Adrenal gland (tissue), 12 donors: ENCODE results near the gene KIRREL3. TPM values are rescaled to one million over a fixed set of nuclear protein-coding genes. Genes with fewer than 3 reads are reported as not detected.
"Not testable (repeated sequence)": the region's sequence is repeated elsewhere in the genome, so short reads cannot be mapped to it uniquely, and the experiment has no call there.

ENCODE experiments used
- DNase-seq, 7 donors: peaks; one replicate each; pipeline ENCODE4 v3.0.0-alpha.2; 2019 to 2020
- H3K27ac ChIP-seq, 5 donors: fragments of 200-600 bp; sonication (generic) in 4 of 5; 1 replicate in 3 of 5; 2 replicates in 2 of 5; pipeline versions ENCODE4 v1.5.1 to v1.8.0; 2016 to 2020; ENCODE audit warnings: mild to moderate bottlenecking in 1 of 5
- H3K27me3 ChIP-seq: fragments of 200-600 bp; 2 replicates; pipeline ENCODE4 v1.8.0; 2021
- H3K36me3 ChIP-seq, 2 donors: fragments of 200-600 bp; replicated peaks in 1 of 2; 1 replicate in 1 of 2; 2 replicates in 1 of 2; pipeline versions ENCODE4 v1.5.1 to v1.8.0; 2018 to 2022
- H3K4me1 ChIP-seq, 2 donors: fragments of 200-600 bp; replicated peaks in 1 of 2; 1 replicate in 1 of 2; 2 replicates in 1 of 2; pipeline versions ENCODE4 v1.5.1 to v1.8.0; 2018 to 2021
- H3K4me3 ChIP-seq, 4 donors: fragments of 200-600 bp; sonication (generic) in 3 of 4; one replicate each; pipeline ENCODE4 v1.5.1; 2016 to 2018
- H3K9me3 ChIP-seq, 3 donors: fragments of 200-600 bp; sonication (generic) in 1 of 3; replicated peaks in 1 of 3; 1 replicate in 2 of 3; 2 replicates in 1 of 3; pipeline versions ENCODE4 v1.5.1 to v1.8.0; 2016 to 2021
- POLR2A ChIP-seq, 2 donors: fragments of 450-650 bp; IDR thresholded peaks; one replicate each; pipeline ENCODE4 v1.6.1; 2017; ENCODE audit warnings: antibody characterized with exemption in 2 of 2, mild to moderate bottlenecking in 2 of 2, moderate library complexity in 1 of 2
- WGBS, 4 donors: extraction: QIAGEN DNeasy Blood & Tissue Kit in 2 of 4; methylation state at CpG; one replicate each; pipeline versions ENCODE4 v1.1.5 to v1.1.7; 2013 to 2017; 5-methylcytosine and 5-hydroxymethylcytosine counted together
- intact Hi-C, 2 donors: fragments of 100-400 bp; cut with DNase I; formaldehyde crosslinking; loops; one replicate each; pipeline versions ENCODE4 v1.14.1 to v1.15.0; 2022 to 2023
- polyA plus RNA-seq, 3 donors: library from polyadenylated mRNA; stranded (reverse); fragments of 200-250 nt in 2 of 3; fragments of 350-450 nt in 1 of 3; fragmentation: Illumina TruSeq in 1 of 3; extraction: RNeasy Lipid Tissue Mini Kit (QIAGEN cat#74804) in 1 of 3; gene quantifications; one replicate each; pipeline ENCODE4 v1.2.3, GENCODE V29; 2013 to 2014
- total RNA-seq, 9 donors: library from RNA; depleted of rRNA in 4 of 9; stranded (reverse); fragments of >200 nt in 4 of 9; fragments of 120-200 nt in 1 of 9; fragmentation: NEBNext Ultra II Directional in 1 of 9; extraction: Animal tissue kit (Norgen Biotek cat#: 25700) in 1 of 9; gene quantifications; one replicate each; pipeline versions ENCODE4 v1.1.0 to v1.2.4, GENCODE V29; 2013 to 2023
- TF ChIP-seq, protein P1 (sequence below), 6 experiments: fragments of 450-650 bp in 4 of 6; fragments of 200-600 bp in 2 of 6; sonication (generic) in 1 of 6; IDR thresholded peaks; 1 replicate in 5 of 6; 2 replicates in 1 of 6; pipeline versions ENCODE4 v1.5.1 to v1.8.0; 2016 to 2021; ENCODE audit warnings: antibody characterized with exemption in 6 of 6, mild to moderate bottlenecking in 2 of 6, moderate library complexity in 1 of 6
- donor health status: healthy with polysubstance abuse.
- donor health status: Bipolar disorder and iron deficiency.
- donor health status: DM: yes; HTN: yes; CAD: no.
- donor health status: DM: no; HTN: no; CAD: no.
- donor health status: DM: no; HTN: no; CAD: no.
- donor health status: DM: yes; HTN: yes; CAD: no.

The KIRREL3 gene
- total and polyA plus RNA-seq, 12 donors: 0.07 to 4.1 (median 0.64) TPM; not detected in 1

GRCh38 chr11:126385991-126386728, 614.4 kb downstream of the KIRREL3 start:
- 61 to 72% (median 64%) methylated on average over 7 to 8 of the region's 8 CpGs for WGBS, 4 donors
- Histone ChIP-seq H3K27me3 (no peaks in the 10 kb centered on the region), H3K27ac (peak overlapping the region in 2 of 5 donors; percentile 40 to 60), H3K4me3 (no peak overlapping the region), H3K4me1 (peaks cover 0 to 16% of the 10 kb centered on the region in 2 donors), H3K9me3 (no peaks in the 10 kb centered on the region), H3K36me3 (no peaks in the 10 kb centered on the region)
- intact Hi-C loops: no loop called here
- peak in 1 of 7 donors; percentile 13 for DNase-seq
- TF ChIP-seq, protein P1, sequence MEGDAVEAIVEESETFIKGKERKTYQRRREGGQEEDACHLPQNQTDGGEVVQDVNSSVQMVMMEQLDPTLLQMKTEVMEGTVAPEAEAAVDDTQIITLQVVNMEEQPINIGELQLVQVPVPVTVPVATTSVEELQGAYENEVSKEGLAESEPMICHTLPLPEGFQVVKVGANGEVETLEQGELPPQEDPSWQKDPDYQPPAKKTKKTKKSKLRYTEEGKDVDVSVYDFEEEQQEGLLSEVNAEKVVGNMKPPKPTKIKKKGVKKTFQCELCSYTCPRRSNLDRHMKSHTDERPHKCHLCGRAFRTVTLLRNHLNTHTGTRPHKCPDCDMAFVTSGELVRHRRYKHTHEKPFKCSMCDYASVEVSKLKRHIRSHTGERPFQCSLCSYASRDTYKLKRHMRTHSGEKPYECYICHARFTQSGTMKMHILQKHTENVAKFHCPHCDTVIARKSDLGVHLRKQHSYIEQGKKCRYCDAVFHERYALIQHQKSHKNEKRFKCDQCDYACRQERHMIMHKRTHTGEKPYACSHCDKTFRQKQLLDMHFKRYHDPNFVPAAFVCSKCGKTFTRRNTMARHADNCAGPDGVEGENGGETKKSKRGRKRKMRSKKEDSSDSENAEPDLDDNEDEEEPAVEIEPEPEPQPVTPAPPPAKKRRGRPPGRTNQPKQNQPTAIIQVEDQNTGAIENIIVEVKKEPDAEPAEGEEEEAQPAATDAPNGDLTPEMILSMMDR (IDR thresholded peaks at IDR 0.05): no peak

DNA sequence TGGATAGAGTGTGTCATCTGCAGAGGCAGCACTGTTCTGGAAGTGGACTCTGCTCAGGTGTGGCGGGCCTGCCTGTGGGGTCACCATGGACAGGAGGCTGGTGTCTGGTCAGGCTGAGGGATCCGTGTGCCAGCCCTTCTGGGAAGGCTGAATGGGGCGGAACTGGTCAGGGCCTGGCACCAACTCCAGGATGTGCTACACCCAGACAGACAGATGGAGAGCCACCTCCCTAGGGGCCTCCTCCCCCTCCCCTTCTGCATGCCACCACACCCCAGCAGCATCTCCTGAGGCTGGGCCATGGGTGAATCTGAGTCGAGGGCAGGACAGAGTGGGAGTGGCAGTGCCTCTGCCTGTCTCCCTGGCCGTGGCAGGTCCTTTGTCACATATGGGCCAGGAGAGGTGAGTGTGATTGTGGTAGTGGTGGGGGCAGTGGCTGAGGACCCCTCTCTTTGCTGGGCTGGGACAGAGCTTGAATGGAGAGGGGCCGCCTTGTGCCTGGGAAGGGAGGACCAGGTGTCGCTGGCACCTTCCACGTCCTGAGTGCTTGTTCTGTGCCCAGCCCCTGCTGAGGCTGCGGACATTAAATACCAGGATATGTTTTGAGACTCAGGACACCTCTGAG, 616.0 kb downstream of the KIRREL3 start:
- Histone ChIP-seq H3K36me3 (no peaks in the 10 kb centered on the region), H3K9me3 (no peaks in the 10 kb centered on the region), H3K4me1 (peaks cover 0 to 18% of the 10 kb centered on the region in 2 donors), H3K4me3 (no peak overlapping the region), H3K27me3 (no peaks in the 10 kb centered on the region), H3K27ac (peak overlapping the region in 1 of 5 donors; percentile 34)
- intact Hi-C loops: no loop called here
- TF ChIP-seq POLR2A (IDR thresholded peaks at IDR 0.05): no peak
- TF ChIP-seq, protein P1 (IDR thresholded peaks at IDR 0.05): no peak
- WGBS, 4 donors: 82 to 87% (median 86%) methylated on average over 4 to 9 of the region's 9 CpGs
- peak in 1 of 7 donors; percentile 19 for DNase-seq

DNA sequence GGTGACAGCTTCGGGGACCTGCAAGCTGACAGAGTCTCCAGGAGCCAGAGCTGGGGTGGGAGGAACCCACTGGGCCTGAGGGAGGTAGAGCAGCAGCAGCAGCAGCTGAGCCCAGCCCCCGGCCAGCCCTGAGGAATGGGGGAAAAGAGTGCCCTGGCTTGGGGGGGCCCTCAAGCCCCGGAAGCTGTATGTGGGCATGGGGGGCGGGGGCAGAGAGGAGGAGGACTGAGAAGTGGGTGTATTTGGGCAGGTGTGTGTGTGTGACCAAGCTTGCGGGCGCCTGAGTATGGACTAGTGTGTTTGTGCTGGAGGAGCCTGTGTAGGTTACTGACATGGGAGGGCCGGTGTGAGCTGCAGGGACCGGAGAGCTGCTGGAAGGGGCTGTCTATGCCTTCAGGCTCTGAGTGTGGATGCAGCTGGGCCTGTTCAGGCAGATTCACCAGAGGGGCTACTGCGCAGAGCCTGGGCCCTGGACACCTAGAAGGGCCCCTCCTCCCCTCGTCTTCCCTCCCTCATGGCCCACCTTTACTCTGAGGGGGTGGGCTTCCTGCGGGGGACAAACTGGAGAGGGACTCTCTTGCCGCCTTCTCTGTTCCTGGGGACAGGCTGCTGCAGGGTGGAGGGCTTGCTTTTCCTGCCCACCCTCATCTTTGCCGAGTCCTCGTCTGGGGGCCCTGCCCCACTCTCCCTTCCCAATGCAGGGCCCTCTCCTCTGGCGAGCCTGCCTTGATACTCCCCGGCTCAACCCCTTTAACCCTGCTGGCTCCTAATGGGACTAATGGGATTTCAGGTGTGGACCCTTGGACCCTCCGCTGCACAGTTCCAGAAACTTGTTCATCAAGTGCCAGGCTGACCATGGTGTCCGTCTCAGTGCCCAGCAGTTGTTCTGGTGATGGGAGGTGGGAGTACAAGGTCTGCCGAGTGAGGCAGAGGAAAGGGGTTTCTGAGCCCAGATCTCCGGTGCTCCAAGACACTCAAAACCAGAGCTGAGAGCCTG, 616.9 kb downstream of the KIRREL3 start:
- peaks cover 7 to 26% of the 10 kb centered on the region in 2 donors for H3K4me1 ChIP-seq
- H3K27ac ChIP-seq: peak overlapping the region in 3 of 5 donors; percentile 8 to 60 (median 50)
- WGBS, 4 donors: 80 to 85% (median 83%) methylated on average over 11 to 20 of the region's 20 CpGs
- H3K4me3 ChIP-seq: no peak overlapping the region
- no peaks in the 10 kb centered on the region for H3K27me3 ChIP-seq
- TF ChIP-seq POLR2A (IDR thresholded peaks at IDR 0.05): no peak
- TF ChIP-seq, protein P1 (IDR thresholded peaks at IDR 0.05): no peak
- H3K9me3 ChIP-seq: no peaks in the 10 kb centered on the region
- H3K36me3 ChIP-seq: no peaks in the 10 kb centered on the region
- intact Hi-C loops: no loop called here
- peak in 1 of 7 donors; percentile 22 for DNase-seq

GRCh38 chr11:126382641-126383040, 617.9 kb downstream of the KIRREL3 start:
- peak in 2 of 7 donors; percentile 54 to 61 for DNase-seq
- 49 to 82% (median 53%) methylated on average over 2 to 4 of the region's 4 CpGs for WGBS, 4 donors
- H3K27me3 ChIP-seq, H3K4me3 ChIP-seq, H3K36me3 ChIP-seq, H3K9me3 ChIP-seq, intact Hi-C loops: not testable (repeated sequence)
- Histone ChIP-seq H3K4me1 (peaks cover 8 to 28% of the 10 kb centered on the region in 2 donors), H3K27ac (peak overlapping the region in 3 of 5 donors; percentile 34 to 60 (median 50))

DNA sequence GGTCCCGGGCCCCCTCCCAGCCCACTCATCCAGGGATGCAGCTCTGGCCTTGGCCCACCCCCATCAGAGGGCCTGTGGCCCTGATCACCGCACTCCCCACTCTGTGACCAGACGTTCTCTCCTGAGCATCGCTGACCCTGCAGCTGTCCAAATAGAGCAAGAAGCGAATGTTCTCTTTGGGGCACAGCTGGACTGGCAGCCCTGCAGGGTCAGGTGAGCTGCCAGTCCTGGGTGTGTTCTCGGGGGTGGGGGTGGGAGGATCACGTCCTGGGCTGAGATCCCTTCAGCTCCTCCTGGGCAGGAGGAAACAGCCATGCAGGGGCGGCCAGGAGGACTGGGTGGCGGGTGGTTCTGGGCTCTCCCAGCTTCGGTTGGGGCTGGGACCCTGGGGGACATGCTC, 618.6 kb downstream of the KIRREL3 start:
- H3K9me3 ChIP-seq, H3K36me3 ChIP-seq, H3K27ac ChIP-seq, DNase-seq, H3K4me3 ChIP-seq, intact Hi-C loops, H3K27me3 ChIP-seq: not testable (repeated sequence)
- 47 to 49% methylated on average over 4 to 5 of the region's 10 CpGs; no CpG with 5 or more reads in 2 of the 4 donors for WGBS, 4 donors
- H3K4me1 ChIP-seq: peaks cover 8 to 28% of the 10 kb centered on the region in 2 donors
